ENCODE measurements around the gene KANSL1.

DNA sequence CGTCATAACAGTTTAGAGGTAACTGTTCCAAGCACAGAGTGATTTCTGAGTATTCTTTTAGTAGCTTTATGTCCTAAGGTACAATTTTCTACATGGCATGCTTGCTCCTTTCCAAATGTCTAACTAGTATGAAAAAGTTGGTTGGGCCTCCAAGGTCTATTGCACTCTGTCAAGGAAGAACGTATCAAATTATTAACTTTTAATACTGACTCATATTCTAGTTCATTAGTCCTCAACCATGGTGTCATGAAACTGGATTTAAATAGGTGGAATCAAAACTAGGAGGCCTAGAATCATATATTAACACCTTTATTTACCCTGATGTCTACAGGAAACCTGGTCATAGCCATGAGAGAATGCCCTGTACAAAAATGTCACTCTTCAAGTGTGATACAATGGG is 132.8 kb downstream of the KANSL1 start:
- TF ChIP-seq, protein P1, sequence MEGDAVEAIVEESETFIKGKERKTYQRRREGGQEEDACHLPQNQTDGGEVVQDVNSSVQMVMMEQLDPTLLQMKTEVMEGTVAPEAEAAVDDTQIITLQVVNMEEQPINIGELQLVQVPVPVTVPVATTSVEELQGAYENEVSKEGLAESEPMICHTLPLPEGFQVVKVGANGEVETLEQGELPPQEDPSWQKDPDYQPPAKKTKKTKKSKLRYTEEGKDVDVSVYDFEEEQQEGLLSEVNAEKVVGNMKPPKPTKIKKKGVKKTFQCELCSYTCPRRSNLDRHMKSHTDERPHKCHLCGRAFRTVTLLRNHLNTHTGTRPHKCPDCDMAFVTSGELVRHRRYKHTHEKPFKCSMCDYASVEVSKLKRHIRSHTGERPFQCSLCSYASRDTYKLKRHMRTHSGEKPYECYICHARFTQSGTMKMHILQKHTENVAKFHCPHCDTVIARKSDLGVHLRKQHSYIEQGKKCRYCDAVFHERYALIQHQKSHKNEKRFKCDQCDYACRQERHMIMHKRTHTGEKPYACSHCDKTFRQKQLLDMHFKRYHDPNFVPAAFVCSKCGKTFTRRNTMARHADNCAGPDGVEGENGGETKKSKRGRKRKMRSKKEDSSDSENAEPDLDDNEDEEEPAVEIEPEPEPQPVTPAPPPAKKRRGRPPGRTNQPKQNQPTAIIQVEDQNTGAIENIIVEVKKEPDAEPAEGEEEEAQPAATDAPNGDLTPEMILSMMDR (IDR thresholded peaks at IDR 0.05; ENCODE audit: insufficient read depth, low read length, poor library complexity, severe bottlenecking): no peak
- no peak for TF ChIP-seq EZH2phosphoT487 (conservative IDR thresholded peaks at IDR 0.05; ENCODE audit: low read length)

Data from SU-DHL-6 (cell line).